ENCODE results near the gene GNPNAT1. TPM values are rescaled to one million over a fixed set of nuclear protein-coding genes. Genes with fewer than 3 reads are reported as not detected.

GNPNAT1 gene
- polyA plus RNA-seq, 2 of the 4 experiments (the other 2 are of a cell fraction) = 48.6 to 74.3 TPM

DNA sequence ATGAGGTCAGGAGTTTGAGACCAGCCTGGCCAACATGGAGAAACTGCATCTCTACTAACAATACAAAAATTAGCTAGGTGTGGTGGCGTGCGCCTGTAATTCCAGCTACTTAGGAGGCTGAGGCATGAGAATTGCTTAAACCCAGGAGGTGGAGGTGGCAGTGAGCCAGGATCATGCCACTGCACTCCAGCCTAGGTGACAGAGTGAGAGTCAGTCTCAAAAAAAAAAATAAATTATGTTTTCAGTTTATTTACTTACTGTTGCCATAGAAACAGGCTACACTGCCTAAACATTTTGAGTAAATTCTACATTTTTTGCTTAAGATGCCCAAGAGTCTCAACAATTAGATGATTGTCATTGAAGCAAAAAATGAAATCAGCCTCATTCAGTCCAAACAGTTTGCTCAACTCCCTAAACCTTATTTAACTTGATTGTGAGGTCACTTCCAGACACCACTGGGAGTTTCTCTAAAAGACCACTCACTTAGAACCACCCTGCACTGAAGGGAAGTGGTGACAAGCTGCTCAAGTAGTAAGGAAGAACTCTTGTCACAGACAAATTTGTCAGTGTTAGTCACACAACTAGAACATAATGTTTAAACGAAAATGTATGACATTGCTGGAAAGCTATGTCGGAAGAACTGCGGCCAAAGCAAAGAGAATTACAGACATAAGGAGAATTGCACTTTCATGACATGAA, 9.8 kb upstream of the GNPNAT1 start:
- DNase-seq (ENCODE audit: low read depth in 1 of 2, low spot score in 1 of 2) (peak in 1 of 2 experiments; percentile 43), ATAC-seq (peak; percentile 56 to 58; a peak in 4 of 6 replicates), FAIRE-seq (peak; percentile 28)
- TF ChIP-seq FOSL2 (IDR thresholded peaks at IDR 0.05) (0 out of 2 replicates have a peak, but pooled peaks have one; percentile 6), FOSL2 (CRISPR knock-in tag; IDR thresholded peaks at IDR 0.05) (no peak), KDM1A (IDR thresholded peaks at IDR 0.05; ENCODE audit: low read depth) (no peak)
- CTCF ChIA-PET = interaction anchor here (1.8 kb wide), 1 partner anchor 22 kb away, joined by 3 read pairs; no protein-coding TSS in a partner anchor
- Histone ChIP-seq H3K4me1 (peaks cover 20% of the 10 kb centered on the region), H3K4me3 (no peak overlapping the region), H3K27ac (peak overlapping the region in 1 of 2 experiments; percentile 3; a peak in 1 of 6 replicates), H3K9me3 (no peaks in the 10 kb centered on the region), H3K4me2 (peak overlapping the region; percentile 63)
- WGBS (ENCODE audit: missing lambda C conversion rate) = 59% methylated on average over 5 of the region's 5 CpGs
- POLR2A ChIA-PET = interaction anchor here (0.6 to 1.0 kb wide), 2 partner anchors 10 to 1385 kb away, joined by 3 to 4 read pairs; partner anchors contain the start of gene GNPNAT1

DNA sequence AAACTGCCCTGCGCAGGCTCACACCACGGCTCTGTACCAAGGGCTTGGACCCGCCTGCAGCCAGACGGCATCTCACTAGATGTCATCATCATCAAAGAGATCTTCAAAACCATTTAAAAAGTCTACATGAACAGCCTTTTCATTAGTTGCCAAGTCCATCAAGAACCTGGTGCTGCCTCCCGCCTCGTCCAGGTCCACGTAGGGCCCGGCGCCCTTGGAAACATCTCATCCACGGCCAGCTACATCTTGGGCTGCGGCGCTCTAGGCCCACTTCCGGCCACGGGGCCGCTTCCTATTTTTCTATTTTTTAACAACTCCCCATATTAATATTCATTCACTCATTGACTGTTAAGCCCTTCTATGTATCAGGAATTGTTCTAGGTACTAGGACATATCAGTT, 7.4 kb upstream of the GNPNAT1 start:
- H3K4me1 ChIP-seq = peaks cover 20% of the 10 kb centered on the region
- H3K27ac ChIP-seq = no peak overlapping the region
- ChIA-PET CTCF (no interaction called here), POLR2A (no interaction called here)
- H3K4me2 ChIP-seq = no peak overlapping the region
- WGBS (ENCODE audit: missing lambda C conversion rate) = 92% methylated on average over 15 of the region's 15 CpGs
- H3K9me3 ChIP-seq = no peaks in the 10 kb centered on the region
- no peak for TF ChIP-seq BHLHE40 (IDR thresholded peaks at IDR 0.05; ENCODE audit: low read depth, low read length)
- TF ChIP-seq ZNF302 (CRISPR knock-in tag; IDR thresholded peaks at IDR 0.05) = no peak
- no peak overlapping the region for H3K4me3 ChIP-seq
- DNase-seq (ENCODE audit: low read depth in 1 of 2, low spot score in 1 of 2) (no peak), FAIRE-seq (no peak), ATAC-seq (no peak; a peak in 1 of 6 replicates)

DNA sequence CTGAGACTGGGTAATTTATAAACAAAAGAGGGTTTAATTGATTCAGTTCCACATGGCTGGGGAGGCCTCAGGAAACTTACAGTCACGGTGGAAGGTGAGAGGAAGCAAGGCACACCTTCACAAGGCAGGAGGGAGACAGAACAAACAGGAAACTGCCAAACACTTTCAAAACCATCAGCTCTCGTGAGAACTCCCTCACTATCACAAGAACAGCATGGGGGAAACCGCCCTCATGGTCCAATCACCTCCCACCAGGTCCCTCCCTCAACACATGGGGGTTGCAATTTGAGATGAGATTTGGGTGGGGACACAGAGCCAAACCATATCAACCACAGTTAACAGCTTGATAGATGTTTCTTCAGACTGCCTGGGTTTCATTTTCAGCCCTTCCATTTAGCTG, 6.2 kb upstream of the GNPNAT1 start:
- no peak for ATAC-seq

More for the DNA sequence above, 6.2 kb upstream of the GNPNAT1 start:
- 60% methylated on average over 3 of the region's 3 CpGs for WGBS (ENCODE audit: missing lambda C conversion rate)
- FAIRE-seq (no peak), DNase-seq (ENCODE audit: low read depth in 1 of 2, low spot score in 1 of 2) (no peak)
- peaks cover 16% of the 10 kb centered on the region for H3K4me1 ChIP-seq
- TF ChIP-seq PHF8 (IDR thresholded peaks at IDR 0.05; ENCODE audit: borderline replicate concordance, low read depth) = no peak
- TF ChIP-seq SMC3 (IDR thresholded peaks at IDR 0.05) = no peak
- TF ChIP-seq, protein P1, sequence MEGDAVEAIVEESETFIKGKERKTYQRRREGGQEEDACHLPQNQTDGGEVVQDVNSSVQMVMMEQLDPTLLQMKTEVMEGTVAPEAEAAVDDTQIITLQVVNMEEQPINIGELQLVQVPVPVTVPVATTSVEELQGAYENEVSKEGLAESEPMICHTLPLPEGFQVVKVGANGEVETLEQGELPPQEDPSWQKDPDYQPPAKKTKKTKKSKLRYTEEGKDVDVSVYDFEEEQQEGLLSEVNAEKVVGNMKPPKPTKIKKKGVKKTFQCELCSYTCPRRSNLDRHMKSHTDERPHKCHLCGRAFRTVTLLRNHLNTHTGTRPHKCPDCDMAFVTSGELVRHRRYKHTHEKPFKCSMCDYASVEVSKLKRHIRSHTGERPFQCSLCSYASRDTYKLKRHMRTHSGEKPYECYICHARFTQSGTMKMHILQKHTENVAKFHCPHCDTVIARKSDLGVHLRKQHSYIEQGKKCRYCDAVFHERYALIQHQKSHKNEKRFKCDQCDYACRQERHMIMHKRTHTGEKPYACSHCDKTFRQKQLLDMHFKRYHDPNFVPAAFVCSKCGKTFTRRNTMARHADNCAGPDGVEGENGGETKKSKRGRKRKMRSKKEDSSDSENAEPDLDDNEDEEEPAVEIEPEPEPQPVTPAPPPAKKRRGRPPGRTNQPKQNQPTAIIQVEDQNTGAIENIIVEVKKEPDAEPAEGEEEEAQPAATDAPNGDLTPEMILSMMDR (IDR thresholded peaks at IDR 0.05) = no peak
- TF ChIP-seq EHF (CRISPR knock-in tag; IDR thresholded peaks at IDR 0.05) = no peak
- TF ChIP-seq ZSCAN20 (CRISPR knock-in tag; IDR thresholded peaks at IDR 0.05) = no peak
- no peak for TF ChIP-seq HEYL (CRISPR knock-in tag; IDR thresholded peaks at IDR 0.05)
- TF ChIP-seq, protein P2, sequence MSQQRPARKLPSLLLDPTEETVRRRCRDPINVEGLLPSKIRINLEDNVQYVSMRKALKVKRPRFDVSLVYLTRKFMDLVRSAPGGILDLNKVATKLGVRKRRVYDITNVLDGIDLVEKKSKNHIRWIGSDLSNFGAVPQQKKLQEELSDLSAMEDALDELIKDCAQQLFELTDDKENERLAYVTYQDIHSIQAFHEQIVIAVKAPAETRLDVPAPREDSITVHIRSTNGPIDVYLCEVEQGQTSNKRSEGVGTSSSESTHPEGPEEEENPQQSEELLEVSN (IDR thresholded peaks at IDR 0.05; ENCODE audit: borderline replicate concordance, low read depth) = no peak
- no peak for TF ChIP-seq RAD21 (conservative IDR thresholded peaks at IDR 0.05 in 1 of 2, IDR thresholded peaks at IDR 0.05 in 1 of 2)
- TF ChIP-seq ZNF302 (CRISPR knock-in tag; IDR thresholded peaks at IDR 0.05) = no peak
- TF ChIP-seq HOXB5 (CRISPR knock-in tag; IDR thresholded peaks at IDR 0.05) = no peak
- TF ChIP-seq, protein P3, sequence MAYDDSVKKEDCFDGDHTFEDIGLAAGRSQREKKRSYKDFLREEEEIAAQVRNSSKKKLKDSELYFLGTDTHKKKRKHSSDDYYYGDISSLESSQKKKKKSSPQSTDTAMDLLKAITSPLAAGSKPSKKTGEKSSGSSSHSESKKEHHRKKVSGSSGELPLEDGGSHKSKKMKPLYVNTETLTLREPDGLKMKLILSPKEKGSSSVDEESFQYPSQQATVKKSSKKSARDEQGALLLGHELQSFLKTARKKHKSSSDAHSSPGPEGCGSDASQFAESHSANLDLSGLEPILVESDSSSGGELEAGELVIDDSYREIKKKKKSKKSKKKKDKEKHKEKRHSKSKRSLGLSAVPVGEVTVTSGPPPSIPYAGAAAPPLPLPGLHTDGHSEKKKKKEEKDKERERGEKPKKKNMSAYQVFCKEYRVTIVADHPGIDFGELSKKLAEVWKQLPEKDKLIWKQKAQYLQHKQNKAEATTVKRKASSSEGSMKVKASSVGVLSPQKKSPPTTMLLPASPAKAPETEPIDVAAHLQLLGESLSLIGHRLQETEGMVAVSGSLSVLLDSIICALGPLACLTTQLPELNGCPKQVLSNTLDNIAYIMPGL (CRISPR knock-in tag; IDR thresholded peaks at IDR 0.05; ENCODE audit: borderline replicate concordance) = no peak
- TF ChIP-seq POLR2A (IDR thresholded peaks at IDR 0.05; ENCODE audit: low read length) = no peak
- no peak for TF ChIP-seq GATA3 (IDR thresholded peaks at IDR 0.05; ENCODE audit: borderline replicate concordance)
- TF ChIP-seq HOXB13 (CRISPR knock-in tag; IDR thresholded peaks at IDR 0.05; ENCODE audit: low read depth) = no peak
- no peak for TF ChIP-seq KDM1A (IDR thresholded peaks at IDR 0.05; ENCODE audit: low read depth)
- no peak for TF ChIP-seq JUN (IDR thresholded peaks at IDR 0.05)
- TF ChIP-seq CHD2 (IDR thresholded peaks at IDR 0.05; ENCODE audit: low read length, partially characterized antibody) = no peak
- TF ChIP-seq HOXA7 (CRISPR knock-in tag; IDR thresholded peaks at IDR 0.05) = no peak
- TF ChIP-seq, protein P4, sequence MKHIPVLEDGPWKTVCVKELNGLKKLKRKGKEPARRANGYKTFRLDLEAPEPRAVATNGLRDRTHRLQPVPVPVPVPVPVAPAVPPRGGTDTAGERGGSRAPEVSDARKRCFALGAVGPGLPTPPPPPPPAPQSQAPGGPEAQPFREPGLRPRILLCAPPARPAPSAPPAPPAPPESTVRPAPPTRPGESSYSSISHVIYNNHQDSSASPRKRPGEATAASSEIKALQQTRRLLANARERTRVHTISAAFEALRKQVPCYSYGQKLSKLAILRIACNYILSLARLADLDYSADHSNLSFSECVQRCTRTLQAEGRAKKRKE (CRISPR knock-in tag; IDR thresholded peaks at IDR 0.05; ENCODE audit: low read depth) = no peak
- no peak for TF ChIP-seq ZFP36 (IDR thresholded peaks at IDR 0.05; ENCODE audit: borderline replicate concordance, partially characterized antibody)
- ChIA-PET POLR2A (interaction anchor here (0.7 kb wide), 1 partner anchor 15 kb away, joined by 3 read pairs; no protein-coding TSS in a partner anchor), CTCF (no interaction called here)
- H3K4me2 ChIP-seq = no peak overlapping the region
- H3K9me3 ChIP-seq = no peaks in the 10 kb centered on the region
- no peak overlapping the region for H3K27ac ChIP-seq
- no peak overlapping the region for H3K4me3 ChIP-seq

Data from A549 (cell line).